Omental fat pad (tissue), 4 donors: Measurements from ENCODE around the gene MAP6. TPM values are rescaled to one million over a fixed set of nuclear protein-coding genes. Genes with fewer than 3 reads are reported as not detected.
A peak's percentile ranks its signal among the peaks of the same experiment; 100 is the strongest.

Experiments
- ATAC-seq: fragments of 150-250 bp; one replicate; pipeline ENCODE4 v1.9.1; 2016; ENCODE audit warnings: mild to moderate bottlenecking, moderate library complexity; ENCODE audit not compliant: low FRiP score
- DNase-seq: peaks from one replicate; pipeline ENCODE4 v3.0.0-alpha.2; 2019; ENCODE audit warnings: low spot score
- total RNA-seq, 4 donors: library from RNA; depleted of rRNA; stranded (reverse); fragments of >200 nt; gene quantifications; one replicate each; pipeline ENCODE4 v1.1.0, GENCODE V29; 2016
- TF ChIP-seq, protein P1 (sequence below), 3 donors: fragments of 450-650 bp; IDR thresholded peaks; one replicate each; pipeline ENCODE4 v1.5.1; 2016 to 2017; ENCODE audit warnings: antibody characterized with exemption in 3 of 3, mild to moderate bottlenecking in 3 of 3, moderate library complexity in 2 of 3

Gene MAP6
- total RNA-seq, 4 donors from 2014 or later, result 3.2 to 7.0 (median 4.2) TPM

DNA sequence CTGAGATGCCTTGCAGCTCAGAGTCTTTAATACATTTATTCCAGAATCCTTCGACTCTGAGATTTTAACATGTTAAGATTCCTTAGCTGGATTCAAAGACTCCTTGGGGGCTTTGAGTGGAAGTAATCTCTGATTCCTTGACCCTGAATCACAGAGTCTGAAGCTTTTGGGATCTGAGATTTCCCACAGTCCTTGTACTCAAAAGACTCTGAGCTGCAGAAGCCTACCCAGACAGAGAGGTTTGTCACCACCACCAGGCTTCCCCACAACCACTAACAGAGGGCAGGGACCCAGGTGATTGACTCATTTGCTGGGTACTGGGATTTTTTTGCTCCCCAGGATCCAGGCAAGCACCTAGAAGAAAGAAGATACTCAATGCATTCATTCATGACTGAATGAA lies 108.2 kb downstream of the MAP6 start:
- TF ChIP-seq, protein P1, sequence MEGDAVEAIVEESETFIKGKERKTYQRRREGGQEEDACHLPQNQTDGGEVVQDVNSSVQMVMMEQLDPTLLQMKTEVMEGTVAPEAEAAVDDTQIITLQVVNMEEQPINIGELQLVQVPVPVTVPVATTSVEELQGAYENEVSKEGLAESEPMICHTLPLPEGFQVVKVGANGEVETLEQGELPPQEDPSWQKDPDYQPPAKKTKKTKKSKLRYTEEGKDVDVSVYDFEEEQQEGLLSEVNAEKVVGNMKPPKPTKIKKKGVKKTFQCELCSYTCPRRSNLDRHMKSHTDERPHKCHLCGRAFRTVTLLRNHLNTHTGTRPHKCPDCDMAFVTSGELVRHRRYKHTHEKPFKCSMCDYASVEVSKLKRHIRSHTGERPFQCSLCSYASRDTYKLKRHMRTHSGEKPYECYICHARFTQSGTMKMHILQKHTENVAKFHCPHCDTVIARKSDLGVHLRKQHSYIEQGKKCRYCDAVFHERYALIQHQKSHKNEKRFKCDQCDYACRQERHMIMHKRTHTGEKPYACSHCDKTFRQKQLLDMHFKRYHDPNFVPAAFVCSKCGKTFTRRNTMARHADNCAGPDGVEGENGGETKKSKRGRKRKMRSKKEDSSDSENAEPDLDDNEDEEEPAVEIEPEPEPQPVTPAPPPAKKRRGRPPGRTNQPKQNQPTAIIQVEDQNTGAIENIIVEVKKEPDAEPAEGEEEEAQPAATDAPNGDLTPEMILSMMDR (IDR thresholded peaks at IDR 0.05), result no peak
- ATAC-seq, result no peak

DNA sequence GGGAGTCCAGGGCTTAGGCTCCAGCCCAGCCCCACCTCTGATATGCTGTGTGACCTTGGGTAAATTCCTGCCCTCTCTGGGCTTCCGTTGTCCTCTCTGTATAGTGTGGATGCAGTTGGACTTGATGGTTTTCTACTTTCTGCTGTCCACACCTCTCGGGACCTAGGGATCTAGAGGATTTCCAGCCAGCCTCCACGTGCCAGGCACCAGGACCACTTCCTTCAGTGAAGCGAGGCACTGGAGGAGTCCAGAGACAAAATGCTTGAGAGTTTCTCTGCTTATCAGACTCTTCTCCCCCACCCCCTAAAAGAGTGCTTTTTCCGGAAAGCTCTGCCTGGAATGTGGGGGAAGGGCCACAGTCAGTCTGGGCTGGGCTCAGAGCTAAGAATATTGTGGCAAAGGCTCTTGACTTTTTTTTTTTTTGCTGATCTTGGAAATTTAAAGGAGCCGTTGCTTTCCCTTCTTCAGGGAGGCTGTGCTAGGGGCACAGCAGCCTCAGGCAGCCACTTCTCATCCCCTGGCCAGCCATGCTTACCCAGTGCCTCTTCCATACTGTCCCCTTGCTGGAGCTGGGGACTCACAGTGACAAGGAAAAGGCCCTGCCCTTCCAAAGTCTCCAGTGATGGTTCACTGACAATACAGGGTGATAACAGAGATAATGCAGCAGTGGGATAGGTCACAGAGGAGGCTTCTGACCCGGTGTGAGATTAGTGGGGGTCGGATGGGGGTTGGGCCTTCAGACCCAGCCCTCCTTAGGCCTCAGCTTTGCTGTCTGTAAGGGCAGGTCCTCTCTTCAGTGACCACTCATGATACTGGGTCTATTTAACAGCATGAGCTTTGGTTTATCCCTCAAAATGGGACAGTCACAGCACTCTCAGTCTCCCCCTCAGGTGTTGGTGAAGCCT lies 109.6 kb downstream of the MAP6 start:
- TF ChIP-seq, protein P1 (IDR thresholded peaks at IDR 0.05), result no peak
- DNase-seq (no peak), ATAC-seq (no peak)

More for the DNA sequence above, 108.2 kb downstream of the MAP6 start:
- DNase-seq, result no peak

DNA sequence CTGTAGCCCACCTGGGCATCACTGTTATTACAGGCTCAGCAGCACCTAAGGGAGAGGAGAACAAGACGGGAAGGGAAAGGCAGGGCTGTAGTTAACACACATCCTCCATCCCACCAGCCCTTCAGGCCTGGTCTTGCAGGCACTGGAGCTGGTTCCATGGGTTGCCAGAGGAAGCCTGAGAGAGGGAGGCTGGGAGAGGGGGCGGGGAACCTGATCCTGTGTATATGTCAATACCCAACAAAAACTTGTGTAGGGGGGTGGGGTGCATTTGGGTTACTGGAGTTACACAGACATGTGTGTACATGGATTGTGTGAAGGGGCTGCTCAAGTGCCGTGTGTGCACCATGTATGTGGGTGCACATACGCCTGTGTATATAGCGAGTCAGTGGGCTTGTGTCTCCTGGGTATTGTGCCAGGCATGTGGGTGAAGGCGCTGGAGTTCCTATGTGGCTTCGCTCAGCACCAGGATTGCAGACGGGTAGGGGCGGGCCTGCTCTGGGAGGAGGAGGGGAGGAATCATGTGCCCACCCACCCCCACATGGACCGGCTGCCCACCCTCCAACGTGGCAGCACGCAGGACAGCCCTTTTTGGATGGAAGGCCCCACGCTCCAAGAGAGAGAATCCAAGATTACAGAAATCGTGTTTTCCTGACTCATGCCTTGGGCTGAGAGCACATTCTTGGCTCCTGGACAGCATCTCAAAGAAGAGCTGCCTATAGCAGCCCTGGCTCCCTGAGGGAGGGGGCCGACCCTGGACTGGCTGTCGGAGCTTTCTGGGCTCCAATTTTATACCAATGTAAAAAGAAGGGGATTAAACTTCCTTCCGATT lies 111.0 kb downstream of the MAP6 start:
- TF ChIP-seq, protein P1 (IDR thresholded peaks at IDR 0.05), result no peak
- ATAC-seq (peak; percentile 39), DNase-seq (no peak)

DNA sequence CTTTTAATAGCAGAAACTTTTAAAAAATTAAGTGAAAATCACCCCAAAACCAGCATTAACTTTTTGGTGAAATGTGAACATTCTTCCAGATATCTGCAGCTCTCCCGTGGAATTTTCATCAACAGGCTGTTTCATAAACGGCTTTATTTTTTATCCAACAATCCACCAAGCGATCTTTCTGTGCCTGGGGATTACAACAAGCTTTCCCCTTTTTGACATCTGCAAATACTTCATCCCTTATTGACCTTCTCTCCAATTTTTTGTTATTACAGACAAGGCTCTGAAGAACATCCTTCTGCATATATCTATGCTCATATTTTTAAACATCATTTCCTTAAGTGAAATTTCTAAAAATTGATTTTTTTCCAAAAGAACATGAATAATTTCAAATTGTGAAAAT lies 112.6 kb downstream of the MAP6 start:
- no peak for ATAC-seq
- DNase-seq, result no peak
- TF ChIP-seq, protein P1 (IDR thresholded peaks at IDR 0.05), result no peak

DNA sequence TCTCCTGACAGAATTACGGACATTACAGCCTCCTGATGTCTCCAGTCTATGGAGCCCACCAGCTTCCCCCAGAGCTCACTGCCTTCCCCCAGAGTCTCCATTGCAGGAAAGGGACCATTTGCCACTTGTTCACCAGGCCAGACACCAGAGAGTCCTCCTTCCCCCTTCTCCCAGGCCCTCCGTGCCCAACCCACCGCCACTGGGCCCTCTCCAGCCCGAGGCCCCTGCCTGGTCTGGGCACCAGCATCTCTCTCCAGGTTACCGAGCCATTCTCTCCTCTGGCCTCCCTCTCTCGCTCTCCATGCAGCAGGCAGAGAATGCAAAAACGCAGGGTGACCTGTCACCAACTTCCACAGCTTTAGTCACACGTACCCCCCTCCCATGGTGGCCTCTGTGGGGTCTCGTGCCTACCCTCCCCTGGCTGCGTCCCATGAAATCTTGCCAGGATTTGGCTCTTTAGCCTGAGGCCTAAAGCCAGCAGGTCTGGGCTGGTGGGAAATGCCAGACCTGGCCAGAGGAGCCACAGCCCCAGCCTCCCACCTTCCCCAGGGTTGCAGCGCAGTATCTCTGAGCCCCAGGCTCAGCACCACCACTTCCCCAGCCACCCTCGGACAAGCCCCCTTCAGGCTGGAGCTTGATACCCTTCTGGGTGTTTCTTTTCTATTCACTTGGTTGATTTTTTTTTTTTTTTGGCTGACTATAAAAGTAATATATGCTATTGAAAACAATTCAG lies 113.6 kb downstream of the MAP6 start:
- no peak for ATAC-seq
- TF ChIP-seq, protein P1 (IDR thresholded peaks at IDR 0.05), result no peak
- no peak for DNase-seq

DNA sequence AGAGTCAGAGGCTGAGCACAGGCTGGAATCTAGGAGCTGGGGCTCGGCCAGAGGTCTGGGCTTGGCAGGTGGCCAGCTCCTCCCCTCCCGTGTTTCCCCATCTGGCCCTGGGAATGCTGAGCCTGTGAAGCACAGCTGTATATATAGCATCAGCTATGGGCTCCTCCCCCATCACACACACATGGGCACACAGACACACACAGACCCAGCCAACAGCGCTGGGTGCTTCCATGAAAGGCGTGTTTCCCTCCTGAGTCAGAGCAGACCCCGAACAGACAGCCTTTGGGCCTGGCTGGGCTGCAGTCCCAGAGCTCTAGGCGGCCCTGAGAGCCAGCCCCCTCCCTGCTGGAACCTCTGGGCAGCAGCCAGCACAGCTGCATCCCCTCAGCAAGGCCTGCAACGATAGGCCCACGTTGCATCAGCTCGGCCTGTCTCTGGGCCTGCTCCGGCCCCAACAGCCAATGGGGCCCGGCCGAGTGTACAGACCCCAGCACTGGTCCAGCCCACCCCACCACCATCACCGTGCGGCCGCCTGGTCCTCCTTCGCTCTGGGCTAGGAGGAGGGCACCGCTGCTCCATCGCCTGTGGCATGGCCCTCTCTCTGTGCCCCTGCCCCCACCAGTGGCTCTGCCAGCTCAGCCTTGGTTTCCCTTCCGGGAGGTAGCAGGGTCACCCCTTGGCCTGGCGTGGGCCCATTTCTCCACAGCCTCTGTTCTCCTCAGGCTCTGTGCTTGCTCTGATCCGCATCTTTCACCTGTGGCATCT lies 114.4 kb downstream of the MAP6 start:
- peak; percentile 89 for ATAC-seq
- TF ChIP-seq, protein P1 (IDR thresholded peaks at IDR 0.05), result no peak
- DNase-seq, result peak; percentile 62
